ENCODE measurements around the gene DTX2.
"Not testable (repeated sequence)": the region's sequence is repeated elsewhere in the genome, so short reads cannot be mapped to it uniquely, and the experiment has no call there.

DNA sequence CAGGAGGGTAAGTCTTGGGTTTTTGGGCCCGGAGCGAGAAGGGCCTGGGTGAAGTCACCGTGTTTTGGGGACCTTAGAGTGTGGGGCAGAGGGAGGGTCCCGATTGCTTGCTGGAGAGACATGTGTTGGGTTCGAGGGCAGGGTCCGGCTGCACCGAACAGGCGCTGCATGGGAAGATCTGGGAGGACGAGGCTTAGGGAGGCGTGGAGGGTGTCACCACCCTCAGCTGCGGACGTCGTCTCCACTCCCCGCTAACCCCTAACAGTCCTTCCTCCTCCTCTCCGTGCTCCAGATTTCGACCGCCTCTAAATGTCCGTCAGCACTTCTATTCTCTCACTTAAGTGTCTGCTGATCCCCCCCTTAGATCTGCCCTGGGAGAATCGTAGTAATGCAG lies 88.3 kb downstream of the DTX2 start:
- TF ChIP-seq, protein P1, sequence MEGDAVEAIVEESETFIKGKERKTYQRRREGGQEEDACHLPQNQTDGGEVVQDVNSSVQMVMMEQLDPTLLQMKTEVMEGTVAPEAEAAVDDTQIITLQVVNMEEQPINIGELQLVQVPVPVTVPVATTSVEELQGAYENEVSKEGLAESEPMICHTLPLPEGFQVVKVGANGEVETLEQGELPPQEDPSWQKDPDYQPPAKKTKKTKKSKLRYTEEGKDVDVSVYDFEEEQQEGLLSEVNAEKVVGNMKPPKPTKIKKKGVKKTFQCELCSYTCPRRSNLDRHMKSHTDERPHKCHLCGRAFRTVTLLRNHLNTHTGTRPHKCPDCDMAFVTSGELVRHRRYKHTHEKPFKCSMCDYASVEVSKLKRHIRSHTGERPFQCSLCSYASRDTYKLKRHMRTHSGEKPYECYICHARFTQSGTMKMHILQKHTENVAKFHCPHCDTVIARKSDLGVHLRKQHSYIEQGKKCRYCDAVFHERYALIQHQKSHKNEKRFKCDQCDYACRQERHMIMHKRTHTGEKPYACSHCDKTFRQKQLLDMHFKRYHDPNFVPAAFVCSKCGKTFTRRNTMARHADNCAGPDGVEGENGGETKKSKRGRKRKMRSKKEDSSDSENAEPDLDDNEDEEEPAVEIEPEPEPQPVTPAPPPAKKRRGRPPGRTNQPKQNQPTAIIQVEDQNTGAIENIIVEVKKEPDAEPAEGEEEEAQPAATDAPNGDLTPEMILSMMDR (IDR thresholded peaks at IDR 0.05; ENCODE audit: poor library complexity, severe bottlenecking) = not testable (repeated sequence)
- TF ChIP-seq, protein P2, sequence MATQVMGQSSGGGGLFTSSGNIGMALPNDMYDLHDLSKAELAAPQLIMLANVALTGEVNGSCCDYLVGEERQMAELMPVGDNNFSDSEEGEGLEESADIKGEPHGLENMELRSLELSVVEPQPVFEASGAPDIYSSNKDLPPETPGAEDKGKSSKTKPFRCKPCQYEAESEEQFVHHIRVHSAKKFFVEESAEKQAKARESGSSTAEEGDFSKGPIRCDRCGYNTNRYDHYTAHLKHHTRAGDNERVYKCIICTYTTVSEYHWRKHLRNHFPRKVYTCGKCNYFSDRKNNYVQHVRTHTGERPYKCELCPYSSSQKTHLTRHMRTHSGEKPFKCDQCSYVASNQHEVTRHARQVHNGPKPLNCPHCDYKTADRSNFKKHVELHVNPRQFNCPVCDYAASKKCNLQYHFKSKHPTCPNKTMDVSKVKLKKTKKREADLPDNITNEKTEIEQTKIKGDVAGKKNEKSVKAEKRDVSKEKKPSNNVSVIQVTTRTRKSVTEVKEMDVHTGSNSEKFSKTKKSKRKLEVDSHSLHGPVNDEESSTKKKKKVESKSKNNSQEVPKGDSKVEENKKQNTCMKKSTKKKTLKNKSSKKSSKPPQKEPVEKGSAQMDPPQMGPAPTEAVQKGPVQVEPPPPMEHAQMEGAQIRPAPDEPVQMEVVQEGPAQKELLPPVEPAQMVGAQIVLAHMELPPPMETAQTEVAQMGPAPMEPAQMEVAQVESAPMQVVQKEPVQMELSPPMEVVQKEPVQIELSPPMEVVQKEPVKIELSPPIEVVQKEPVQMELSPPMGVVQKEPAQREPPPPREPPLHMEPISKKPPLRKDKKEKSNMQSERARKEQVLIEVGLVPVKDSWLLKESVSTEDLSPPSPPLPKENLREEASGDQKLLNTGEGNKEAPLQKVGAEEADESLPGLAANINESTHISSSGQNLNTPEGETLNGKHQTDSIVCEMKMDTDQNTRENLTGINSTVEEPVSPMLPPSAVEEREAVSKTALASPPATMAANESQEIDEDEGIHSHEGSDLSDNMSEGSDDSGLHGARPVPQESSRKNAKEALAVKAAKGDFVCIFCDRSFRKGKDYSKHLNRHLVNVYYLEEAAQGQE (IDR thresholded peaks at IDR 0.05; ENCODE audit: borderline replicate concordance) = not testable (repeated sequence)
- not testable (repeated sequence) for TF ChIP-seq EZH2 (IDR thresholded peaks at IDR 0.05; ENCODE audit: borderline replicate concordance, insufficient read depth, low read length, poor library complexity, severe bottlenecking); SMC3 (conservative IDR thresholded peaks at IDR 0.05; ENCODE audit: poor library complexity); POLR2AphosphoS5 (IDR thresholded peaks at IDR 0.05); RAD21 (conservative IDR thresholded peaks at IDR 0.05)
